Sigmoid colon (tissue), 4 donors: Measurements from ENCODE around the gene NOL9.

Experiments used
- CTCF ChIP-seq, 4 experiments: fragments of 450-650 bp in 3 of 4; fragments of 200-600 bp in 1 of 4; IDR thresholded peaks; one replicate each; pipeline ENCODE4 v1.5.1; 2016 to 2019; ENCODE audit warnings: antibody characterized with exemption in 4 of 4, mild to moderate bottlenecking in 3 of 4, moderate library complexity in 2 of 4
- EP300 ChIP-seq, 4 donors: sonication (generic); formaldehyde crosslinking; IDR thresholded peaks; one replicate each; pipeline ENCODE4 v1.6.1; 2017; ENCODE audit warnings: antibody characterized with exemption in 4 of 4
- POLR2A ChIP-seq, 2 donors: fragments of 450-650 bp; IDR thresholded peaks; one replicate each; pipeline ENCODE4 v1.6.1; 2016; ENCODE audit warnings: antibody characterized with exemption in 2 of 2, mild to moderate bottlenecking in 2 of 2, moderate library complexity in 2 of 2

GRCh38 chr1:6474815-6475282, 79.5 kb downstream of the NOL9 start:
- TF ChIP-seq CTCF (IDR thresholded peaks at IDR 0.05) (no peak), POLR2A (IDR thresholded peaks at IDR 0.05) (no peak), EP300 (IDR thresholded peaks at IDR 0.05) (no peak)
